UCSD-AML1 (cell line): ENCODE results near the gene RLN1.
"Not testable (repeated sequence)": the region's sequence is repeated elsewhere in the genome, so short reads cannot be mapped to it uniquely, and the experiment has no call there.

ENCODE experiments used
- DNase-seq: peaks from one replicate; lab custom pipeline; 2025; ENCODE audit not compliant: unreplicated experiment; lab: John Stamatoyannopoulos, UW

Gene RLN1

GRCh38 chr9:5338992-5339981 is at the start of gene RLN1:
RLN1 (minus strand) TSS chr9:5339876; CDS start chr9:5339746, 130 bp downstream.
- DNase-seq, result not testable (repeated sequence)

- no peak for DNase-seq
These were observed 49.5 kb upstream of the RLN1 start for GRCh38 chr9:5389109-5389732.

- no peak for DNase-seq
These were observed 48.5 kb upstream of the RLN1 start for GRCh38 chr9:5388026-5388819.

GRCh38 chr9:5384436-5384835 is 44.8 kb upstream of the RLN1 start:
- DNase-seq, result no peak

GRCh38 chr9:5382479-5382878 is 42.8 kb upstream of the RLN1 start:
- DNase-seq, result no peak

- DNase-seq, result no peak
These were observed 36.3 kb upstream of the RLN1 start for GRCh38 chr9:5375790-5376477.

- DNase-seq, result no peak
These were observed 35.4 kb upstream of the RLN1 start for GRCh38 chr9:5375091-5375490.

GRCh38 chr9:5364294-5365024 is 24.8 kb upstream of the RLN1 start:
- DNase-seq, result no peak

GRCh38 chr9:5361326-5362010 is 21.8 kb upstream of the RLN1 start:
- DNase-seq, result no peak

- no peak for DNase-seq
These were observed 20.7 kb upstream of the RLN1 start for GRCh38 chr9:5360341-5360740.

- DNase-seq, result no peak
These were observed 17.9 kb upstream of the RLN1 start for GRCh38 chr9:5357431-5358105.

- DNase-seq, result no peak
These were observed 16.1 kb upstream of the RLN1 start for GRCh38 chr9:5355817-5356216.

- no peak for DNase-seq
These were observed 15.6 kb upstream of the RLN1 start for GRCh38 chr9:5355226-5355625.

- DNase-seq, result no peak
These were observed 14.5 kb upstream of the RLN1 start for GRCh38 chr9:5354184-5354583.

GRCh38 chr9:5352637-5353248 is 13.1 kb upstream of the RLN1 start:
- DNase-seq, result no peak

GRCh38 chr9:5336688-5337087 is 3.0 kb downstream of the RLN1 start:
- no peak for DNase-seq

- not testable (repeated sequence) for DNase-seq
These were observed 8.4 kb downstream of the RLN1 start for GRCh38 chr9:5331276-5331675.

GRCh38 chr9:5326893-5327548 is 12.7 kb downstream of the RLN1 start:
- DNase-seq, result no peak
